ENCODE measurements around the gene SPPL2B.

DNA sequence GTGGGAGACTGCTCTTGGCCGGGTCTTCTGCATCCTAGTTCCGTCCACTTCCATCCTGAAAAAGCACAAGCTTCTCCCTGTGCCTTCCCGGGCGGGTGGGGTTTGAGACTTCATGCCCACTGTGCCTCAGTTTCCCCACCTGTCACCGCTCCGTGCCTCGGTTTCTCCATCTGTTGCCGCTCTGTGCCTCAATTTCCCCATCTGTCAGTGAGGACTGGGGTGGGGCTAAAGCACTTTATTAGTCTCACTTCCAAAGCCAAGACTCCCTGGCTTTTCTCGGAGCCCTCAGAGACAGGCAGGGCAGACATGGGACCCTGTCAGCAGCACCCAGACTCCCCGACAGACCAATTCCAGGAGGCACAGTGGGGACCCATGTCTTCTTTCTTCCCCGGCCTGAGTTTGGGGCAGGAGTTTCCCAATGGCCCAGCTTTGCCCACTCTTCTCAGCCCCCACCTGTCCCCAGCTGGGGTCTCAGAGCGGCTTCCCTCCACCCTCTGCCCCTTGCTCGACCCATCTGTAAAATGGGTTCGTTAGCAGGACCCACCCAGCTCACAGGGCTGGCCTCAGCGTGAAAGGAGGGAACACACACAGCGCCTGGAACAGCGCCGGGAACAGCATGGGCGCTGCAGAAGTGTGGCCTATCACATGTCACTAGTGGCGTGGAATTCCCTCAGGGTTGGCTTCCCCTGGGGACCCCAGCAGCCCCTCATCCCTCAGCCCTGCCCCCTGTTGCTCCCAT lies 41.9 kb upstream of the SPPL2B start:
- TF ChIP-seq, protein P1, sequence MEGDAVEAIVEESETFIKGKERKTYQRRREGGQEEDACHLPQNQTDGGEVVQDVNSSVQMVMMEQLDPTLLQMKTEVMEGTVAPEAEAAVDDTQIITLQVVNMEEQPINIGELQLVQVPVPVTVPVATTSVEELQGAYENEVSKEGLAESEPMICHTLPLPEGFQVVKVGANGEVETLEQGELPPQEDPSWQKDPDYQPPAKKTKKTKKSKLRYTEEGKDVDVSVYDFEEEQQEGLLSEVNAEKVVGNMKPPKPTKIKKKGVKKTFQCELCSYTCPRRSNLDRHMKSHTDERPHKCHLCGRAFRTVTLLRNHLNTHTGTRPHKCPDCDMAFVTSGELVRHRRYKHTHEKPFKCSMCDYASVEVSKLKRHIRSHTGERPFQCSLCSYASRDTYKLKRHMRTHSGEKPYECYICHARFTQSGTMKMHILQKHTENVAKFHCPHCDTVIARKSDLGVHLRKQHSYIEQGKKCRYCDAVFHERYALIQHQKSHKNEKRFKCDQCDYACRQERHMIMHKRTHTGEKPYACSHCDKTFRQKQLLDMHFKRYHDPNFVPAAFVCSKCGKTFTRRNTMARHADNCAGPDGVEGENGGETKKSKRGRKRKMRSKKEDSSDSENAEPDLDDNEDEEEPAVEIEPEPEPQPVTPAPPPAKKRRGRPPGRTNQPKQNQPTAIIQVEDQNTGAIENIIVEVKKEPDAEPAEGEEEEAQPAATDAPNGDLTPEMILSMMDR (IDR thresholded peaks at IDR 0.05), result no peak
- TF ChIP-seq POLR2A (IDR thresholded peaks at IDR 0.05), result no peak
- TF ChIP-seq EP300 (IDR thresholded peaks at IDR 0.05), result no peak

All from ovary (tissue), 3 donors.